GM19324 (cell line): ENCODE results near the gene GPR50.

Source experiments
- ATAC-seq: cut with Tn5 transposase; IDR thresholded peaks from one replicate; pipeline ENCODE4 v1.9.1; 2021; ENCODE audit warnings: mild to moderate bottlenecking, moderate library complexity; ENCODE audit not compliant: unreplicated experiment, low FRiP score

GPR50 gene

DNA sequence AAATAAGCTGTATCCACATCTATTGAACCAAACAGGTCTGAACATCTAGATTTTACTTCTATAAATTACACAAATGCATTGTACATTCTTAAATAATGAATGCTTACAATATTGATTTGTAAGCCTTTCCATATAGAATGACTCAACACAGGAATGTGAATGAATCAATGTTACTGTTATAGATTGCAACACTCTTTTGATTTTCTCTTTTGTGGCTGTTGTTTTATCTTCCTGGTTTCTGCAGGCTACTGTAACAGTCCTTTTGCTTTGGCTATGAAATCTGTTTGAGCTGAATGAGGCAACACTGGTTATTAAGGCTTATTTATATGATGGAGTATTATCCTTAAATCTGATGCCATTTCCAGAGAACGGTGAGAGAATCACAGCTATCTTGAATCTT, 49.5 kb downstream of the GPR50 start:
- no peak for ATAC-seq

- no peak for ATAC-seq
Observed at GRCh38 chrX:151226941-151227340, 50.6 kb downstream of the GPR50 start.

DNA sequence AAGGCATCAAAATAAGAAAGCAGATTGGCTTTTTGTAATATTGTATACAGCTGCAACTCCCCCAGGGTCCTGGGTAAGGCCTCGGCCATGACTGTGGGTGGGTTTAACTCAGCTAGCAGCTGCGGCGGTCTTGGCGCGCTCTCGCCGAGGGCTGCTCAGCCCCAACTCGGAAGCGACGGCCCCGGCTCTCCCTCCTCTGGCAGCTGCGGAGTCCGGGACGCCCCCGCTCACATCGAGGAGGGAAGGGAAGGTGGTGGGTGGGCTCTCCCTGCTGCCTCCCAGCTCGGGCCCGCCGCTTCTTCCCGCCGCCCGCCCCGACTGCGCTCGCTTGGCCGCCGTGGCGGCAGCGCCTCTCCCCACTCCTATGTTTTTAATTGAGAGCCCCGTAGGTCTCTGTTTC, 51.2 kb downstream of the GPR50 start:
- ATAC-seq: no peak

- no peak for ATAC-seq
Observed at GRCh38 chrX:151228935-151229334, 52.6 kb downstream of the GPR50 start.
